EH (cell line): Measurements from ENCODE around the gene PAX6.

Source experiments
- DNase-seq: peaks from one replicate; pipeline ENCODE4 v3.0.0-alpha.2; 2015; ENCODE audit warnings: low read depth

The PAX6 gene

DNA sequence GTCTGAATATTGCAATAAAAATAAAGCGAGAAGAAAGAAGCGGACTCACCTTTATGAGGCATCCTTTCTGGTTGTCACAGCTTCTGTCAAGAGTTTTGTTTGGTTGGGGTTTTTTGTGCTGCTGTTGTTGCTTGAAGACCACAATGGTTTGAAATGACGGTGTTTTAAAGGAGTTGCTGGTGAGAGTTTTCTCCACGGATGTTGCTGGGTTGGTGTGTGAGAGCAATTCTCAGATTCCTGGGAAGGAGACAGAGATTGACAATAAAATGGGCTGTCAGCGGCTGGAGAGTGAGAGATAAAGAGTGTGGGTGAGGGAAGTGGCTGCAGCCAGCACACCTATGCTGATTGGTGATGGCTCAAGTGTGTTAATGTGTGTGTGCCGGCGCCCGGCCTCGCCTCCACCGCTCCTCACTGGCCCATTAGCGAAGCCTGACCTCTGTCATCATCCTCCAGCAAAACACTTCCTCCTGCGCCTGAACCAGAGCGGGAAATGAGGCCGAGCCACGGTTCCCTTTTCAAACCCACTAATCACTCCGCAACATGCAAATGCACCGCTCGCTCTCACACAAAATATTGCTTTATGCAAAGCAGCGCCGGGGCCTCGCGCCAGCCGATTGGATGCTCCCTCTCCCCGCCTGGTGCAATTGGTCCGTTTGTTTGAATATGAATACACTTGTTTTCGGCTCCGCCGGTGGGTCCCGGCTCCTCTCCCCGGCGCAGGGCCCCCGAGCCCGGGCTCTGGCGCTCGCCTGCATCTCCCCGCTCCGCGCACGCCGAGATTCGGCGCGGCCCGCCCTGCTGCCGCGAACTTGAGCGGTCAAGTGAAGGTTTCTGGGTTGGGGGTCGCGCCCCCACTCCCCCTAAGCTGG is at the start of gene PAX6:
Gene PAX6 (minus strand): TSS at position 544 of the 869 bp plus-strand sequence. CDS start 4,911 bp downstream, outside the sequence.
- DNase-seq, result no peak

DNA sequence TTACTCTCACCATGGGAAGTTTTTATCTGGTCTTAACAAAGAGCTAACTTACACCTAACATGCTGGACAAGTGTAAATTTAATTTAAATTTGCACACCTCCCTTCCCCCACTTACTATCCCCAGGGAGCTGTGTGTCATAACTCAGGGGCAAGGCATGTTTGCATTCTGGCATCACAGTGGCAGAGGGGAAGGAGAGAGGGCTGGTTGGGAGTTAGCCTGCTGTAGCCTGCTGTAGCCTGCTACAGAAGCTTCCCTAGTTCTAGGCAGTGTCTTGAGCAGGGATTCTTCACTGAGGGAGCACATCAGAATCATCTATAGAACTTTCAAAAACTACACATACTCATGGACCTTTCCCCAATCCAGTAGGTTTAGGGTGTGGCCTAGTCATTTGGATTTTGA is 49.3 kb upstream of the PAX6 start:
- no peak for DNase-seq

DNA sequence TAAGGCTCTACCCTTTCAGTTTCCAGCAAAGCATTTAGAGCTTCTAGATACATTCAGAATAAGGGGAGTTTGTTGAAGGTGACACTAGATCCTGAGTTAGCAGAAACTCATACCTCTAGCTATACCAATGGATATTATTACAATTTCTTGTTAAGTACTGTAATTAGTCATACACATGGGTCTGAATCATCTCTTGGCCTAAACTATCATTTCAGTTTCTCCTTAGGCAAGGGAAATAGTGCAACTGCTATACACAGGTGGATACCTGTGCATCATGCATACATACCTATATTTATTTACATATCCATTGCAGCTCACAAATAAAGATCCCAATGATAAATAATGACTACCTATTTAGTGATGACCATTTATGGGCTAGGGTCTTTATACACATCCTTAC is 45.1 kb upstream of the PAX6 start:
- DNase-seq, result no peak

DNA sequence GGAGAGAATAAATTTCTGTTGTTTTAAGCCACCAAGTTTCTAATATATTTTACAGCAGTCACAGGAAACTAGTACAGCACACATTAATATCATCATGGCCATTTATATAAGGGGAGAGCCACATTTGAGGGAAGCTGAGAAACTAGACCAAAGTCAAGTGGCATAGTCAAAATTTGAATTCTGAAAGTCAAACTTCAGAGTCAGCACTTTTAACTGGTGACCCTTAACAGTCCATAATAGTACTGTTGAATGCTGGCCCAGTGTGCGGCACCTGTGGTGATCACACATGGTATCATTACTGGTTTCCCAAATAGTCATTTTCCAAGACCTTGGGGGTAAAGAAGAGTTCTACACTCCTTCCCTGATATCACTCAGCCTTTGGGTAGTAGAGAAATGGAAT is 44.3 kb upstream of the PAX6 start:
- no peak for DNase-seq

DNA sequence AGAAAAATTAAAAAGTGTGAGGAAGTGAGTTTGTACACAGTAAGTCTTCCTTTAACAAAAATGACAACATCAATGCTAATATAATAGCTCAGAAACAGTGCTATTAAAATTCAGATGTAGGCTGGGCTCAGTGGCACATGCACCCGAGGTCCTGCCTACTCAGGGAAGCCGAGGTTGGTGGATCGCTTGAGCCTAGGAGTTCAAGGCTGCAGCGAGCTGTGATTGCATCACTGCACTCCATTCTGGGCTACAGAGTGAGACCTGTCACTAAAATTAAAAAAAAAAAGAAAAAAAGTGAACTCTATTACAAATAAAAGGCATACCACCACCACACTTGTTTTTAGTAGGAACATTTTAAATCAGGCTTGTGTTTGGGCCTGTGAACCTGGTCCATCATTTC is 39.2 kb upstream of the PAX6 start:
- no peak for DNase-seq

DNA sequence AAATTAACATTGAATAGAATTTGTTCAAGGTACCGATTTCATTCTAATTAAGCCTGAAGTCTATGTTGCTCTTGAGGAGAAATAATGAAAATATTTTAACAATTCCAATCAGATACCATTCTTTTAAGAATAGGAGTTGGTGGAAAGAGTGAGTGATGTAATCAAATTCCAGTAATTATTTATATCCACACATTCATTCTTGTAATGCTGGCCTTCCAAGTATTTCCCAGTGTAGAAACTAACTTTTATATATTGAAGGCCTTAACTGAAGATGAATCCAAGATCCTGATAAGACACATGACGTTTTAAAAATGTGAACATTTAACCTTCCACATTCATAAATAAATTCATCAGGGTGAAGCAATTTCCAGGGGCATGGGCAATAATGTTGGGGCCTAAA is 36.6 kb upstream of the PAX6 start:
- peak; percentile 8 for DNase-seq

DNA sequence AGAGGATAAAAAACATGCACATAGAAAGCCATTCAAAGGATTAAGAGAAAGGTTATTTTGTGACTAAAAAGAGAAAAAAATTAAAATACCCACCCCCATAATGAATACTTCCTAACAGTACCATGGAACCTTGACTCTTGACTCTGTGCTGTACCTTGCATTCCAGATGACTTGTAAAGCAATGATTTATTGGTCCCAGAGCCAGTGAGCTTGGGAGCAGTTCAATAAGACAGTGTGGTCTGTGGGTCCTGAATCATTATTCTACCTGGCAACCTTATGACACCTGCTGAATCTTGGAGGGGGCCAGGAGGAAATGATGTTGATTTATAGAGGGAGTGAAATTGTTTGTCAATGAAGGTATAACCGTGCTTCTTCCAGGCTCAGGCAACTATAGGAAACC is 34.2 kb upstream of the PAX6 start:
- no peak for DNase-seq

DNA sequence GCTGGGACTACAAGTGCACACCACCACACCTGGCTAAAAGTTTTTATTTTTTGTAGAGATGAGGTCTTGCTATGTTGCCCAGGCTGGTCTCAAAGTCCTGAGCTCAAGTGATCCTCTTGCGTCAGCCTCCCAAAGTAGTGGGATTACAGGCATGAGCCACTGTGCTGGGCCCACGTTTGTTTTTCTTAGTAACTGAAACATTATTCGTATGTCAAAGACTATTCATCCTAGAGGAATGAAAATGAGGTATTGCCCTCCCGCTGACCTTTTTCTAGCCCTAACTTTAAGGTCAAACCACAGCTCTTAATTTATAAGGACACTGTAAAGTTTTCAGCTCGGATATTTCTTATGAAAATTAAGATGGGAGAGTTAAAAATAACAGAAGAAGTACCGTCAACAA is 33.2 kb upstream of the PAX6 start:
- DNase-seq, result peak; percentile 16

DNA sequence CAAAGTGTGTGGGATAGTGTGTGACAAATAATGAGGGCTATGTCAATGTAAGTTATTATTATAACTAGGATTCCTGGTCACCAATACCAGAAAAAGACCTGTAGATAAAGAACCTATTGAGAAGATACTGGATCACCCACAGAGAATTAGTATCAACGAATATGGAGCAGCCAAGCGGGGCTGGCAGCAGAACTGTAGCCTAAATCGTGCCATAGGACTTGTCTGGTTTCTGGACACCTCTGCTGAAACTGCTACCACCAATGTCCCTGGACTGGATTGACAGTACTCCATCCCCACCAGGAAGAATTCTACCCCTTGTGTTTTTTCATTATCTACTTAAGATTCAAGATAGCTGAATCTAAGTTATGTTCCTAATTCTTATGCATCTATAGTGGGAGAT is 30.3 kb upstream of the PAX6 start:
- no peak for DNase-seq

DNA sequence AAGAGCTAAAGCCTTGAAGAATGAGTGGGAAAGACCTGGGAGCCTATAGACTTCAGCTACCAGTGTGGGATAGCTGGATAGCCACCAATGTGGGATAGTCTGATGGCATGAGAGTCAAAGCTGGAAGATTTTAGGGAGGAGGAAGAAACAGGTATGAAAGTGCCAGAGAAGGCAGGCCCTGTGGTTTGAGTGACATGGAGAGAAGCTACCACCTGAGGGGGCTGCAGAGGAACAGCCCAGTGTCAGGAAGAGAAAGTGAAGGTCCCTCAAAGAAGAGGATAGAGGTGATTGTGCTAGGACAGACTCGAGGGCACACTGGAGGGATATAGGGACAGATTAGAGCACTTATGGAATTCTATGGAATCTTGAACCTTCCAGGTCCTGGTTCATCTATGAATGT is 23.1 kb upstream of the PAX6 start:
- DNase-seq, result no peak

DNA sequence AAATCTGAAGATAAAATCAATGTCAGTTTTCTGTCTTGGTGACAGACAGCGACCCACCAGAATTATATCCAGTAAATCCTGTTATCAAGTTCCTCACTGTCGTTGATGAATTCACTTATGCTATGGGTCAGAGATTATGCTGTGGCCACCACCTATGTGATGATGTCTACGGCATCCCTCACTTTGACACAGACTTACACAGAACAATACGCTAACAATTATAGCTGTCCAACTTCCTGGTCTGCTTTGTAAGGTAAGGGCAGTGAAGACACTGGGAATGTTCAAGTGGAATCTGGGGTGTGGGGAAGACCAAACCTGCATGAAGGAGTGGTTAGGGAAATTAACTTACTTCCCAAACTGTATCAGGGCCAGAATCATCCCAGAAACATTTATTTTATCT is 19.3 kb upstream of the PAX6 start:
- no peak for DNase-seq

DNA sequence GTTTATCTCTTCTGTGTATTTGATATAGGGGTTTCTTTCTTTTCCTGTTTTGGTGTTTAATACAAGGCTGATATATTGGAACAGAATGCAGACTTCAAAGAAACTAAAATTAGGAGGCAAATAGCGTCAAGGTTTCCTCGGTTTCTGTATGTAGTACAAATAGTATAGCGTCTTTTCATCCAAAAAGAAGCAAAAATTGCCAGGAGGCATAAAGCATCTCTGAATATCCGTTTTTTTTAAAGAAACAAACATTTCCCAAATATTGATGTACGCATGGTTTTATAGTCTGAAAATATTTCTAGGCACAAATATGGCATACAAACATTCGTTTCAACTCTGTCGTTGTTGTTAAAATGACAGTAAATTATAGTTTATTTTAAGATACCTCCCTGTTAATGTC is 17.1 kb upstream of the PAX6 start:
- DNase-seq, result no peak

DNA sequence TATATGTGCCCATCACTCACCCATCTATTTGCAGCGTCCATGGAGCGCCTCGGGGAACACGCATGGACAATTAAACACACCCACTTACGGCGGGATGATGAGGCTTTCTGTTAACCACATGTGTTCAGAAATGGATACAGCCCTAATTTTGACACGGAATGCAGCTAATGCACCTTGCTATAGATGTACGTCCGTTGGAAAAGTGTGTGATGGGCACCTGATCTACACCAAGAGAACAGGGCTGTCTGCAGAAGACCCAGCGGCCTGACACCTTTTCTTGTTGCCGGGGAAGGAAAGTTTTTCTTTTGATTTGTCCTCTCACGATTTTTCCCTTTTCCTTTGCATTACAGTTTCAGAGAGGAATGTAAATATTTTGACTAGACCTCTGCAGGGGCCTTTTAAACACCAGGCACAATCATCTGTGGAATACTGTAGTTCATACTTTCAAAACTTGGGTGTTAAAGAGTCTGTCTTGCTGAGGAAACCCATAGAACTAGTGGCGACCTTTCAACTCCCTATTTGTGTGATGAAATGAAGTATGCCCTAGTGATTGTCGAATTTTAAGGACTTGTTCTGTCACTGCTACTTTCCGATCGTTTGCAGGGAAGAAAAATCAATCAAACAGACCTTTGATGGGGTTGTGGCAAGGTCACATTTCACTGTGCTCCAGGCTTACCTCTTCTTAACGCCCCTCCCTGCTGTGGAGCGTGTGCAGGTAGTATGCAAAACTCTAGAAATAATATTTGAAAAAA is 16.5 kb upstream of the PAX6 start:
- peak; percentile 35 for DNase-seq

DNA sequence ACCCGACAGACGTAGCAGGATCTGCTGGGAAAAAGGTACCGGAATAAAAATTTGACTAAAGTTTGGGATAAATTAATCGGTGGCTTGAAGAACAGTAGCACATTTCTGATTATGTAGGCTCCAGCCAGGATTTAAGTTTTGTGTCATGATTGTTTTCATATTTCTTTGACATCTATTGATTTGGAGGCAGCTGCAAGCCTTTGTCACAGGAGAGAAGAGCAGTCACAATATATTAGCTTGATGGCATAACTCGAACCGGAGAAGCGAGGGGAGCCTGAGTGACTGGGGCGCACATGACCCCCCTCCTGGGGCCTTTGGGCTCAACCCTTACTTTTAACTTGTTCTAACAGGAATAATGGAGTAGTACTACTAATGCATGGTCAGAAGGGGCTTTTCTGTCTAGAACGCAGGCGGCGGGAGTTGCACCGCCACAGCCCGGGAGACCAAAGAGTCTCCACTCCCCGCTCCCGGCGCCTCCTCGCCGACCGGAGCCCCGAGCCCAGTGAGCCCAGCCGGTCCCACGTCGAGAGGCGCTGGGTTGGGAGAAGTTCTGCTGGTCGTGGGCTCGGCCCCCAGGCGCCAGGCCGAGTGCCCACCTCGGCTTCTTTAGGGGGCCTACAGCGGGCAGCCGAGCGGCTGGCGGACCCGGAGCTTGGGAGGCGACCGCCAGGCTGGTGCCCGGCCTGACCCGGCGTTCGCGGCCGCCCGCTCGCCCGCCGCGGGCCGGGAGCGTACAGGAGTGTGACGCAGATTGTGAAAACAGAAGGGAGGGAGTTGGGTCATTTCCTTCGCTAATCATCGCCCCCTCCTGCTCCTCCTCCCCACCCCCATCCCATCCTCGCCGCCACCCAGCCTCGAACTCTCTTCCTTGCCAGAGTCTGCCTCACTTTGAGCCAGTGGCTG is 15.7 kb upstream of the PAX6 start:
- DNase-seq, result no peak

DNA sequence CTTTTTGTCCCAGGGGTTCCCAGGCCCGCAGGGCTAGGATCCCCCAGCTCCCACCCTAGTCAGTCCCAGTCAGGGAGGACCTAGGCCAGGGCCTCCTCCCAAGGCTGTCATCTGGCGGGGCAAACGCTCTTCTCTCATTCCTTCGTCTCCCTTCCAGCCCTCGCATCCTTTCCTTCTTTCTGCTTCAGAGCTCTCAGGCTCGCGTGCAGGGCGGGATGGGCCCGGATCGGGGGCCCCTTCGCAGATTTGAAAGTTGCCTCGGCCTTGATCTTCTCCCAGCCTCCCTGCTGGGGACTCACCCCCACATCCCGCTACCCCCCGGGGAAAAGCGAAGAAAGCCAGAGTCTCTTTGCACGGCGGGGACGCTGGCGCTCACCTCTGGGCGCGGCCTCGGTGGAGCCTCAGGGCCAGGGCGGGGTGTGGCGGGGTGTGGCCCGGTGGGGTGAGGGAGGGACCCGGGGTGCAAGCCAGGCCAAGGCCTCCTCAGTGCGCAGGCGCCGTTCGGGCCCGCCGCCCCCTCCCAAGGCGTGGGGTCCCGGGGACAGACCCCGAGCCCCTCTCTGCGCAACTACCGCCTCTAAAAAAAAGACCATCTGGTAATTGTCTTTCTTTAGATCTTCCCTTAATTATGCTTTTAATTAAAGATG is 14.8 kb upstream of the PAX6 start:
- DNase-seq, result no peak

DNA sequence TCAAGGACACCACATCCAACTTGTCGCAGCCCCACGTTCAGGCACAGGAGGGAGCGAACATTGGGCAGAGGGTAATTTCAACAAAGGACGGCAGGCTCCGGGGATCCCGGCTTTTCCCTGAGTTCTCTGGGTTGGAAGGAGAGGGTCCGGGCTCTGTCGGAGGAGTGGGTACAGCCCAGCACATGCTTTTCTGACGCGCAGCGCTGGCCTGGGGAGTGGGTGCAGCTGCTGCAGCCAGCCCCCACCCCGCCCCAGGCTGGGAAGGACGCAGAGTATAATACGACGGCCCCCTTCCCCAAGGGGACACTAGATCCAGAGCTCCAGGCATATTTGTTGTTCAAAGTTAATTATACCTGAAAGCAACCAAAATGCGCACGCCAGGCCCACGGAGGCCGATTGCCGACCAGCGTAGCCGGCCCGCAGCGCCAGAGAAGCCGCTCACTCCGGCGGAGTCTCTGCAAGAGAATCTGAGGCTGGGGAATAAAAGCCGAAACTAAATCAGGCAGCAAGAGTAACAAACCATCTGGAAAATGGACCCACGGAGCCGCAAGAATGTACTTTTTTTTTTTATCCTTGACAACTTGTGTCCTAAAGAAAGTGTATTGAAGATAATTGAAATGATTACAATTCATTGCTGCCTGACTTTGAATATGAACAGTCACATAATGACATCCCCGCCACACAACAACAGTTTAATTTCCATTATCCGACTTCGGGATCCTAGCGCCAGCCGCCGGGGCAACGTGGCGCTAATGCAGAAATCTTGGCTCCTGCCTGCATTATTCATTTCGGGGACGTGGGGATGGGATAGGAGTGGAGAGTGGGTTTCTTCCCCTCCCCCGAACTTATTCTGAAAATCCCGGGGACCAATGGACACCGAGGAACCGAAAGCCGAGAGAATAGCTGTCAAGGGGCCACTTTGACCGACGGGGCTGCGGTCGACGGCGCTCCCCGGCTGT is 14.0 kb upstream of the PAX6 start:
- DNase-seq, result no peak

DNA sequence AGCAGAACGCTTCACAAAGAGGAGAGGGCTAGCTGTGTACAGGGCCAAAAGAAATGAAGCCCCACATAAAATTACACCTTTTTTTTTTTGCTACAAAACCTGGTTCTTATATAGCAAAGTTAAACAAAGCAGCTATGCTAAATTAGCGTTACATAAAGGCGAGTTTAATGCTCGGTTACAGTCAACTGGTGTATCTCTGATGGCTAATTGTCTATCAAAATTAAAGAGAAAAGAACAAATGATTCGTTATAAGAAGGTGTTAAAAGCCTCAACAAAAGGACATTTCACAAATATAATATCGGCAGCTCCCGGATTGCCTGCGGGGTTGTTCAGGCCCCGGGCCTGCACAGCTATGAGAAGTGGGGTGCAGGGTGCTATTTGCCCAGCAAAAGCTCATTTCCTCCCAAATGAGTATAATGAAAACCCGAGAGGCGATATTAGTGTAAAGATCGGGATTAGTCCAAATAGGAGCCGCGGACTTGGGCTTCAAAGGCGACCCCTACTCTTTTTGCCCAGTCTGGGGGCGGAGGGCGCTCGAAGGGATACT is 13.3 kb upstream of the PAX6 start:
- no peak for DNase-seq

DNA sequence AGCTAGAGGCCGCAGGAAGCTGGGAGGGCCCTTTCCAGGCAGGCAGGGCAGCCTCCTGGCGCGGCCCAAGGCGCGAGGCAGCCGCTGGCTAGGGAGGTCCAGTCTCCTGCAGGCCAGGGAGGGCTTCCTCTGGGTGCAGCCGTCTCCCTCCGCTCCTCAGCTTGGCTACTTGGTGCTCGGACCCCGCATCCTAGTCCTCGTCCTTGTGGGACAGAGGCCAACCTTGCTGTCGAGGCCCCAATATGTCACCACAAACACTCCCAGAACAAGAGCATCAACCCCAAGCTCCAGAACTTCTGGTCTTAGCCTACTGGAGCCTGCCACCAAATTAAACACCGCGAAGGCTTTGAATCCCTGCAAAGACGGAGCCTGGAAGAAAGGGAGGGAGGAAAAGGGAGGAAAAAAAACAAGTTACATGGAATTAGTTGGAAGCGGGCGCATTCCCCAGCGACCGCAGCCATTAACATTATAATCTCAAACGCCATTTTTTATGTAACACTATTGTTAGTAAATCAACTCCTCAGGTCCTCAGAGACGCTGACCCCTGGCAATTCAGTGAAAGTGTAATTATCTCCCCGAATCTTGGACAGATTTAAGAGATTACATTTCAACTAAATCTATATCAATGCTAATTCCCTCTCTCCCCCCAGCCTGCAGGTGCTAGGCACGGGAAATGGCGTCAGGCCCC is 12.7 kb upstream of the PAX6 start:
- no peak for DNase-seq

DNA sequence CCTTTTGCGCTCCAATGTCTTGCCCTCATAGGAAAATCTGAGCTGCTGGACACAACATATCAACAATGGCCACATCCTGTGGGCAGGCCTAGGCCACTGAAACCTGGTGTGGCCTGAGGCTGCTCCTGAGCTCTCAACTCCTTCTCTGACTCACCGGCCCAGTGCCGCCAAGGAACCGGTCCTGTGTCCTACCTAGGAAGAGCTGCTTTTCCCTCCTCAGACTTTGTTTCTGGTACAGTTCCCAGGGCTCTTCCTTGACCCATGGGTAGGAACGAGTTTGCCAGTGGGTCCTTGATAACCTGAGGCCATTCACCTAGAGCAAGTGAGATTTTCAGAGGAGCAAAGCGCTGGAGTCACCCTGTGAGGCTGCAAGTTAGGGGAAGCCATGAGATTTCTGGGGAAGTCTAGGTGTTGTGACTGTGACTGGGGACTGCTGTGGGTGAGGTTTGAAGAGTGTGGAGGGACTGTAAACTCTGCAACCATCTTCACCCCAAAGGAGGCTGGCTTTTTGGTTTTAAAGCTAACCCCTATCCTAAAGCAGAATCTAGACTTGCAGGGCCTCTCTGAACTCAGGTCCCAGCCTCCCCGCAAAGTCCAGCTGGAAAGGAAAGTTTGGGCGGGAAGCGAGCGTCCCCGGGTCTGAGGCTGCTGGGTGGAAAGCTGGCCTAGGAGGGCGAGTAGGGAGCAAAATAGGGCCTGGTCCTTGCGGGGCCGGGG is 12.0 kb upstream of the PAX6 start:
- no peak for DNase-seq
